Panc1 (cell line): ENCODE data around the gene GREB1L. TPM values are rescaled to one million over a fixed set of nuclear protein-coding genes. Genes with fewer than 3 reads are reported as not detected.

Experiments
- ATAC-seq: fragments of 200-7000 bp; cut with Tn5 transposase; 2 replicates; pipeline ENCODE4 v1.9.1; 2020; ENCODE audit warnings: mild to moderate bottlenecking, moderate library complexity
- BruUV-seq: library from RNA; stranded (reverse); fragments of 400-500 nt; replicated peaks from 2 replicates; lab custom pipeline; 2021; lab: Mats Ljungman, UMichigan
- CTCF ChIA-PET: fragments of 300-600 bp; sonication (Branson Sonifier 250); formaldehyde crosslinking; loops from one replicate; lab custom pipeline; 2022; ENCODE audit warnings: antibody characterized with exemption; lab: Charles Lee
- POLR2A ChIA-PET: fragments of 300-600 bp; sonication (Branson Sonifier 250); formaldehyde crosslinking; loops from one replicate; lab custom pipeline; 2022; ENCODE audit warnings: antibody characterized with exemption; lab: Charles Lee
- DNase-seq: peaks from one replicate; pipeline ENCODE4 v3.0.0-alpha.2; 2010; ENCODE audit warnings: low read depth, low spot score
- H3K27ac ChIP-seq: 2 replicates; pipeline ENCODE4 v1.5.1; 2011; ENCODE audit warnings: mild to moderate bottlenecking, low read length, inconsistent platforms
- H3K27me3 ChIP-seq: fragments of 200-500 bp; sonication (Bioruptor generic); 2 replicates; pipeline ENCODE4 v1.6.0; 2014; ENCODE audit warnings: low read length, inconsistent platforms; ENCODE audit not compliant: control insufficient read depth, insufficient read depth
- H3K36me3 ChIP-seq: fragments of 200-500 bp; sonication (Bioruptor generic); 2 replicates; pipeline ENCODE4 v1.5.1; 2014; ENCODE audit warnings: inconsistent platforms, mild to moderate bottlenecking, low read length, moderate library complexity; ENCODE audit not compliant: control insufficient read depth, insufficient read depth
- H3K4me1 ChIP-seq: 2 replicates; pipeline ENCODE4 v1.5.1; 2011; ENCODE audit warnings: inconsistent platforms, mild to moderate bottlenecking, low read length, moderate library complexity; ENCODE audit not compliant: control insufficient read depth, insufficient read depth
- H3K4me3 ChIP-seq, 2 experiments: 2 replicates each; pipeline ENCODE4 v1.5.1; 2011 to 2012; ENCODE audit warnings: low read depth in 2 of 2, low read length in 2 of 2, mild to moderate bottlenecking in 2 of 2, inconsistent platforms in 1 of 2, moderate library complexity in 1 of 2
- H3K9me3 ChIP-seq: fragments of 200-500 bp; sonication (Bioruptor generic); 2 replicates; pipeline ENCODE4 v1.5.1; 2014; ENCODE audit warnings: low read depth, mild to moderate bottlenecking, inconsistent platforms, low read length, moderate library complexity; ENCODE audit not compliant: control insufficient read depth, insufficient read depth
- CTCF ChIP-seq: fragments of 450-650 bp; IDR thresholded peaks from 2 replicates; pipeline ENCODE4 v1.5.1; 2017; ENCODE audit warnings: mild to moderate bottlenecking
- POLR2AphosphoS5 ChIP-seq: IDR thresholded peaks from 2 replicates; pipeline ENCODE4 v1.6.1; 2012; ENCODE audit warnings: mild to moderate bottlenecking, low read depth, low read length, moderate library complexity
- REST ChIP-seq, 2 experiments: IDR thresholded peaks; 2 replicates each; pipeline ENCODE4 v1.6.1; 2011 to 2012; ENCODE audit warnings: low read depth in 2 of 2, control low read depth in 1 of 2, low read length in 1 of 2, mild to moderate bottlenecking in 1 of 2, moderate library complexity in 1 of 2; ENCODE audit not compliant: insufficient read depth in 1 of 2
- SIN3A ChIP-seq: IDR thresholded peaks from 2 replicates; pipeline ENCODE4 v1.6.1; 2012; ENCODE audit warnings: low read depth, mild to moderate bottlenecking, low read length, moderate library complexity, borderline replicate concordance; ENCODE audit not compliant: insufficient read depth
- TCF7L2 ChIP-seq: IDR thresholded peaks from 2 replicates; pipeline ENCODE4 v1.6.1; 2011; ENCODE audit warnings: mild to moderate bottlenecking, low read depth, low read length, inconsistent platforms
- in situ Hi-C: cut with HindIII; loops from 2 replicates; pipeline ENCODE4 v1.10.0; 2016; ENCODE audit warnings: low sequenced_read_pairs, low pct_unique_long_range_greater_than_20kb
- intact Hi-C: fragments of 100-400 bp; cut with micrococcal nuclease; formaldehyde crosslinking; loops from one replicate; pipeline ENCODE4 v1.10.0; 2022; ENCODE audit not compliant: unreplicated experiment
- total RNA-seq: library from RNA; stranded (reverse); gene quantifications from one replicate; pipeline ENCODE4 v1.2.1, GENCODE V29; 2021; ENCODE audit not compliant: unreplicated experiment

GREB1L gene
- total RNA-seq, 1 experiment from 2014 or later: 11.0 TPM

- no peaks in the 10 kb centered on the region; the same call in 1 of the 2 replicates for H3K4me1 ChIP-seq
- no peaks in the 10 kb centered on the region for H3K9me3 ChIP-seq
- POLR2A ChIA-PET: no interaction called here
- no TSS peak for BruUV-seq
- H3K4me3 ChIP-seq: no peak overlapping the region
- in situ Hi-C loops (no loop called here), intact Hi-C loops (no loop called here)
- H3K27ac ChIP-seq: no peak overlapping the region
- ATAC-seq (no peak), DNase-seq (no peak)
- H3K36me3 ChIP-seq: no peaks in the 10 kb centered on the region
- TF ChIP-seq POLR2AphosphoS5 (no peak), TCF7L2 (no peak), SIN3A (no peak), CTCF (no peak), REST (IDR thresholded peaks at IDR 0.05; ENCODE audit: insufficient read depth in 1 of 2, low read depth in 2 of 2, low read length in 1 of 2) (no peak)
- no peaks in the 10 kb centered on the region for H3K27me3 ChIP-seq
- CTCF ChIA-PET: no interaction called here
Measured at GRCh38 chr18:21215490-21215889, 26.5 kb upstream of the GREB1L start.

- ATAC-seq (peak; percentile 69), DNase-seq (no peak)
- no peaks in the 10 kb centered on the region for H3K27me3 ChIP-seq
- H3K4me3 ChIP-seq: no peak overlapping the region
- in situ Hi-C loops (no loop called here), intact Hi-C loops (no loop called here)
- POLR2A ChIA-PET: no interaction called here
- BruUV-seq: no TSS peak
- H3K27ac ChIP-seq: peak overlapping the region; percentile 51; the same call in 1 of the 2 replicates
- H3K9me3 ChIP-seq: no peaks in the 10 kb centered on the region
- H3K36me3 ChIP-seq: no peaks in the 10 kb centered on the region
- CTCF ChIA-PET: no interaction called here
- no peaks in the 10 kb centered on the region; the same call in 1 of the 2 replicates for H3K4me1 ChIP-seq
- TF ChIP-seq CTCF (no peak), TCF7L2 (peak; percentile 63; the same call in 1 of the 2 replicates), REST (IDR thresholded peaks at IDR 0.05; ENCODE audit: insufficient read depth in 1 of 2, low read depth in 2 of 2, low read length in 1 of 2) (no peak), SIN3A (no peak), POLR2AphosphoS5 (no peak)
Measured at GRCh38 chr18:21218862-21219261, 23.2 kb upstream of the GREB1L start.
